Measurements from ENCODE around the gene CACNA1F.

CACNA1F gene

GRCh38 chrX:49225858-49226257 is 7.3 kb downstream of the CACNA1F start:
- TF ChIP-seq CTCF (IDR thresholded peaks at IDR 0.05; ENCODE audit: low read depth, low read length), result no peak
- Histone ChIP-seq H3K27me3 (ENCODE audit: insufficient read depth, low read depth, severe bottlenecking) (no peaks in the 10 kb centered on the region), H3K27ac (no peak overlapping the region), H3K4me3 (ENCODE audit: low read depth, low read length) (no peak overlapping the region), H3K9me3 (ENCODE audit: severe bottlenecking) (no peaks in the 10 kb centered on the region), H3K36me3 (peaks cover 18% of the 10 kb centered on the region)
- DNase-seq, result no peak

- TF ChIP-seq CTCF (IDR thresholded peaks at IDR 0.05; ENCODE audit: low read depth, low read length), result no peak
- Histone ChIP-seq H3K27me3 (ENCODE audit: insufficient read depth, low read depth, severe bottlenecking) (peaks cover 5% of the 10 kb centered on the region), H3K36me3 (peaks cover 20% of the 10 kb centered on the region), H3K4me3 (ENCODE audit: low read depth, low read length) (no peak overlapping the region), H3K27ac (no peak overlapping the region), H3K9me3 (ENCODE audit: severe bottlenecking) (no peaks in the 10 kb centered on the region)
- DNase-seq, result no peak
These were observed 11.3 kb downstream of the CACNA1F start for GRCh38 chrX:49221868-49222267.

- H3K9me3 ChIP-seq (ENCODE audit: severe bottlenecking), result no peaks in the 10 kb centered on the region
- TF ChIP-seq CTCF (IDR thresholded peaks at IDR 0.05; ENCODE audit: low read depth, low read length), result no peak
- no peak overlapping the region for H3K4me3 ChIP-seq (ENCODE audit: low read depth, low read length)
- peaks cover 24% of the 10 kb centered on the region for H3K36me3 ChIP-seq
- no peak for DNase-seq
- H3K27ac ChIP-seq, result no peak overlapping the region
- peaks cover 5% of the 10 kb centered on the region for H3K27me3 ChIP-seq (ENCODE audit: insufficient read depth, low read depth, severe bottlenecking)
These were observed 13.0 kb downstream of the CACNA1F start for GRCh38 chrX:49220100-49220499.

GRCh38 chrX:49214996-49215526 is 18.1 kb downstream of the CACNA1F start:
- Histone ChIP-seq H3K36me3 (peaks cover 54% of the 10 kb centered on the region), H3K4me3 (ENCODE audit: low read depth, low read length) (no peak overlapping the region), H3K27ac (no peak overlapping the region), H3K27me3 (ENCODE audit: insufficient read depth, low read depth, severe bottlenecking) (peaks cover 5% of the 10 kb centered on the region), H3K9me3 (ENCODE audit: severe bottlenecking) (no peaks in the 10 kb centered on the region)
- no peak for DNase-seq
- TF ChIP-seq CTCF (IDR thresholded peaks at IDR 0.05; ENCODE audit: low read depth, low read length), result no peak

- H3K27ac ChIP-seq, result no peak overlapping the region
- no peaks in the 10 kb centered on the region for H3K9me3 ChIP-seq (ENCODE audit: severe bottlenecking)
- H3K36me3 ChIP-seq, result peaks cover 49% of the 10 kb centered on the region
- DNase-seq, result no peak
- H3K4me3 ChIP-seq (ENCODE audit: low read depth, low read length), result no peak overlapping the region
- TF ChIP-seq CTCF (IDR thresholded peaks at IDR 0.05; ENCODE audit: low read depth, low read length), result no peak
- H3K27me3 ChIP-seq (ENCODE audit: insufficient read depth, low read depth, severe bottlenecking), result peaks cover 9% of the 10 kb centered on the region
These were observed 18.7 kb downstream of the CACNA1F start for GRCh38 chrX:49214416-49214815.

- H3K27me3 ChIP-seq (ENCODE audit: insufficient read depth, low read depth, severe bottlenecking), result peaks cover 7% of the 10 kb centered on the region
- H3K27ac ChIP-seq, result no peak overlapping the region
- no peaks in the 10 kb centered on the region for H3K9me3 ChIP-seq (ENCODE audit: severe bottlenecking)
- no peak overlapping the region for H3K4me3 ChIP-seq (ENCODE audit: low read depth, low read length)
- peaks cover 51% of the 10 kb centered on the region for H3K36me3 ChIP-seq
- no peak for DNase-seq
- TF ChIP-seq CTCF (IDR thresholded peaks at IDR 0.05; ENCODE audit: low read depth, low read length), result no peak
These were observed 20.3 kb downstream of the CACNA1F start for GRCh38 chrX:49212861-49213260.

All from WERI-Rb-1 (cell line).